Stomach (tissue), 4 donors: ENCODE results near the gene ACVRL1.

Experiments
- CTCF ChIP-seq, 7 experiments: fragments of 450-650 bp in 4 of 7; fragments of 200-600 bp in 3 of 7; sonication (generic) in 3 of 7; IDR thresholded peaks; one replicate each; pipeline ENCODE4 v1.5.1; 2016 to 2019; ENCODE audit warnings: antibody characterized with exemption in 7 of 7, control low read depth in 2 of 7, mild to moderate bottlenecking in 1 of 7
- POLR2A ChIP-seq, 4 donors: fragments of 450-650 bp; IDR thresholded peaks; one replicate each; pipeline ENCODE4 v1.6.1; 2016; ENCODE audit warnings: antibody characterized with exemption in 4 of 4, control low read depth in 2 of 4, mild to moderate bottlenecking in 1 of 4, moderate library complexity in 1 of 4

DNA sequence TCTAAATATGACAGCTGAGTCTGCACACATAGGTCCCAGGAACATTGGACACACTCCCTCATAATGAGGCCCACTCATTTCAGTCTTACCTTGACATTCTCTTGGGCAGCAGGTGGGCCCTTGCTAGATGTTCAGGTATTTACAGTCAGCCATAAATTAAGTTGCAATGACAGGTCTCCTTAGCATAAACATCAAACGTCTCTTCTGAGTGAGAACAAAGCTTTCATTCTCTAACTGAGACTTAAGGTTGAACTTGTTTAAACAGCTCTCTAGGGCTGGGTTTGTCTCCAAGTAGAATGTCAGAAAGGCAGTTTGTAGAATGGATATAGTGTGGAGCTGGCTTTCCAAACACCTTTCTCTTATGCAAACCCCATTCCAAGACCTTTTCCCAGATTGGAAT is 54.5 kb downstream of the ACVRL1 start:
- TF ChIP-seq POLR2A (IDR thresholded peaks at IDR 0.05), result no peak
- no peak for TF ChIP-seq CTCF (IDR thresholded peaks at IDR 0.05)
